Activated CD4-positive, alpha-beta T cell treated with anti-CD3 and anti-CD28 coated beads, Interleukin-2, Interleukin-4, amounts not matched to agents 100 ng/mL and 50 ng/mL, durations not matched to agents 16 hours and 8 hours (primary cell): Measurements from ENCODE around the gene ADAM19.
"Not testable (repeated sequence)": the region's sequence is repeated elsewhere in the genome, so short reads cannot be mapped to it uniquely, and the experiment has no call there.

ENCODE experiments used
- DNase-seq: peaks from one replicate; pipeline ENCODE4 v3.0.0-alpha.2; 2020; ENCODE audit warnings: low spot score

Gene ADAM19

GRCh38 chr5:157485340-157485739 lies 90.2 kb downstream of the ADAM19 start:
- DNase-seq = no peak

- DNase-seq = no peak
Measured at GRCh38 chr5:157484768-157485167, 90.8 kb downstream of the ADAM19 start.

GRCh38 chr5:157482702-157483101 lies 92.9 kb downstream of the ADAM19 start:
- DNase-seq = not testable (repeated sequence)

- DNase-seq = no peak
Measured at GRCh38 chr5:157481666-157482065, 93.9 kb downstream of the ADAM19 start.

- no peak for DNase-seq
Measured at GRCh38 chr5:157481265-157481664, 94.3 kb downstream of the ADAM19 start.

- DNase-seq = no peak
Measured at GRCh38 chr5:157479612-157480510, 95.7 kb downstream of the ADAM19 start.

- no peak for DNase-seq
Measured at GRCh38 chr5:157479166-157479565, 96.4 kb downstream of the ADAM19 start.

- DNase-seq = no peak
Measured at GRCh38 chr5:157478726-157479125, 96.8 kb downstream of the ADAM19 start.

GRCh38 chr5:157477814-157478494 lies 97.6 kb downstream of the ADAM19 start:
- DNase-seq = no peak

- peak; percentile 57 for DNase-seq
Measured at GRCh38 chr5:157476702-157477408, 98.7 kb downstream of the ADAM19 start.

GRCh38 chr5:157475432-157475831 lies 100.1 kb downstream of the ADAM19 start:
- no peak for DNase-seq

- no peak for DNase-seq
Measured at GRCh38 chr5:157473383-157474320, 101.9 kb downstream of the ADAM19 start.

GRCh38 chr5:157471709-157472108 lies 103.9 kb downstream of the ADAM19 start:
- DNase-seq = peak; percentile 55

- no peak for DNase-seq
Measured at GRCh38 chr5:157470631-157471030, 104.9 kb downstream of the ADAM19 start.

GRCh38 chr5:157469687-157470086 lies 105.9 kb downstream of the ADAM19 start:
- no peak for DNase-seq

- peak; percentile 31 for DNase-seq
Measured at GRCh38 chr5:157469073-157469472, 106.5 kb downstream of the ADAM19 start.

- no peak for DNase-seq
Measured at GRCh38 chr5:157468293-157468965, 107.1 kb downstream of the ADAM19 start.

GRCh38 chr5:157464519-157465171 lies 110.9 kb downstream of the ADAM19 start:
- peak; percentile 85 for DNase-seq

- no peak for DNase-seq
Measured at GRCh38 chr5:157463621-157464518, 111.7 kb downstream of the ADAM19 start.
